GM04504 (cell line): ENCODE results near the gene TPCN1.
A peak's percentile ranks its signal among the peaks of the same experiment; 100 is the strongest.
"Not testable (repeated sequence)": the region's sequence is repeated elsewhere in the genome, so short reads cannot be mapped to it uniquely, and the experiment has no call there.

Source experiments
- DNase-seq: peaks from one replicate; pipeline ENCODE4 v3.0.0-alpha.2; 2012; ENCODE audit warnings: low read depth

The TPCN1 gene

DNA sequence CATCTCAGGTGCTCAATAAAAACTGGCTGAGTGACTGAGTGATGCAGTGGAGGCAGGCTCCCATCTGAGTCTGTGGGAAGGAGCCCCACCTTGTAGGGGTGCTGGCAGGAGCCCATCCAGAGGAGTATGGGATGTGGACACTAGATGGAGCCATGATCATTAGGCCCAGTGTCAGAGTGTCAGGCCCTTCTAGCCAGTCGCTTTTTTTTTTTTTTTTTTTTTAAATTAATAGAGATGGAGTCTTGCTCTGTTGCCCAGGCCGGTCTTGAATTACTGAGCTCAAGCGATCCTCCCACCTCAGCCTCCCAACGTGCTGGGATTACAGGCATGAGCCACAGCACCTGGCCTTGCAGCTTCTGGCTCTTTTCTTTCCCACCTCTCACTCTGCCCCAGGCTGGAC is 24.3 kb upstream of the TPCN1 start:
- peak; percentile 66 for DNase-seq

DNA sequence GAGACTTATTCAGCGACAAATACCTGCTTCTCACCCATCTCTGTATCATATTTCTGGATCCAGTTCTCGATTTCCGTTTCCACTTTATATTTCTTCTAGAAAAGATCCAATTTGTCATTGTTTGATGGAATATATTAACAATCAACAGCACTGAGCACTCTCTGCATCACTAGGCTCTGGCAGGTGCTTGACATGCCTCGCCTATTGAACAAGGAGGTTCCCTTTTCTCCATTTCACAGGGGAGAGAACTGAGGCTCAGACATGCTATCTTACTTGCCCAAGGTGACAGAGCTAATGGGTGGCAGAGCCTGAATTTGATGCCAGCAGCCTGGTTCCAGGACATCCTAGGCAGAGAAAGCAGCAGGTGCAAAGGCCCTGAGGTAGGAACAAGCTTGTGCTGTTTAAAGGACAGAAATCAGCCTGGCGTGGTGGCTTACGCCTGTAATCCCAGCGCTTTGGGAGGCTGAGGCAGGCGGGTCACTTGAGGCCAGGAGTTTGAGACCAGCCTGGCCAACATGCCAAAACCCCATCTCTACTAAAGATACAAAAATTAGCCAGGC is 23.7 kb upstream of the TPCN1 start:
- DNase-seq, result no peak

DNA sequence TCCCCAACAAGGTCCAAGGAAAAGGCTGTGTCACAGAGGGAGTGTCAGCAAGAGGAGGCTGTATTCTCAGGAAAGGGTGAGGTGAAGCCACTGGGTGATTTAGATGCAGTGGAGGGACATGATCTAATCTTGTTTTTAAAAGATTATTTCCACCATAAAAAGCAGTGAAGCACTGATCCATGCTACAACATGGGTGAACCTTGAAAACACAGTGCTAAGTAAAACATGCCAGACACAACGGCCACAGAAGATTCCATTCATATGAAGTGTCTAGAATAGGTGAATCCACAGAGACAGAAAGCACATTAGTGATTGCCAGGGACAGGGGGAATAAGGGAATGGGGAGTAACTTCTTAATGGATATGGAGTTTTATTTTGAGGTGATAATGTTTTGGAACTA is 23.0 kb upstream of the TPCN1 start:
- no peak for DNase-seq

DNA sequence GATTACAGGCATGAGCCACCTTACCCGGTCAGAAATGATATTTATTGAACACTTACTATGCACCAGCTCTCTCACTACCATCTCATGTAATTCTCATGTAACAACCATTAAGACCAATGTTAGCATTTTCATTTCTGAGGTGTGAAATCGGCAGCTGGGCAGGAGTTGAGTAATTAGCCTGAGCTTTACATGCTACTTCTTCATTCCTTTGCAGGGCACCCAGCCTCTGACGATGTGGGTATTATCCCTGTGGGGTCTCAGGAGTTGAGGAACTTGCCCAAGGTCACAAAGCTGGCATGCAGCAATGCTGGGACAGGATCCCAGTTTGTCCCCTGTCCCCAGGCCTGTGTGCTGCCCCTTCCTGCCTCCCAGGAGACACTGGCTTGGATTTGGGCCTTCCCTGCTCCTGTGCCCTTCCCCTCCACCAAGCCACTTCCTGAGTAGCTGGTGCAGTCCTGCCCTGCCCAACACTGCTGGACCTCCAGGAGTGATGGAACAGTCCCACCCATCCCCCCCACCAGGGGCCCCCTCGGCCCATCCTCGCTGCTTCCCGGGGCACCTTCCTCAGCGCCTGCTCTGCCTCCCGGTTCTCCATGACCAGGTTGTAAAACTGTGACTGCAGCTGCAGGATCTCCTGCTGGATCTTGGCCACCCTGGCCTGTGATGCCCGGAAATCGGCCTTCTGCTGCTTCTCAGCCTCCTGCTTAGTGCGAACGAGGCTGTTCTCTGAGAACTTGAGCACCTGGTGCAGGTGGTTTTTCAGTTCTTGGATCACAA is 21.1 kb upstream of the TPCN1 start:
- no peak for DNase-seq

DNA sequence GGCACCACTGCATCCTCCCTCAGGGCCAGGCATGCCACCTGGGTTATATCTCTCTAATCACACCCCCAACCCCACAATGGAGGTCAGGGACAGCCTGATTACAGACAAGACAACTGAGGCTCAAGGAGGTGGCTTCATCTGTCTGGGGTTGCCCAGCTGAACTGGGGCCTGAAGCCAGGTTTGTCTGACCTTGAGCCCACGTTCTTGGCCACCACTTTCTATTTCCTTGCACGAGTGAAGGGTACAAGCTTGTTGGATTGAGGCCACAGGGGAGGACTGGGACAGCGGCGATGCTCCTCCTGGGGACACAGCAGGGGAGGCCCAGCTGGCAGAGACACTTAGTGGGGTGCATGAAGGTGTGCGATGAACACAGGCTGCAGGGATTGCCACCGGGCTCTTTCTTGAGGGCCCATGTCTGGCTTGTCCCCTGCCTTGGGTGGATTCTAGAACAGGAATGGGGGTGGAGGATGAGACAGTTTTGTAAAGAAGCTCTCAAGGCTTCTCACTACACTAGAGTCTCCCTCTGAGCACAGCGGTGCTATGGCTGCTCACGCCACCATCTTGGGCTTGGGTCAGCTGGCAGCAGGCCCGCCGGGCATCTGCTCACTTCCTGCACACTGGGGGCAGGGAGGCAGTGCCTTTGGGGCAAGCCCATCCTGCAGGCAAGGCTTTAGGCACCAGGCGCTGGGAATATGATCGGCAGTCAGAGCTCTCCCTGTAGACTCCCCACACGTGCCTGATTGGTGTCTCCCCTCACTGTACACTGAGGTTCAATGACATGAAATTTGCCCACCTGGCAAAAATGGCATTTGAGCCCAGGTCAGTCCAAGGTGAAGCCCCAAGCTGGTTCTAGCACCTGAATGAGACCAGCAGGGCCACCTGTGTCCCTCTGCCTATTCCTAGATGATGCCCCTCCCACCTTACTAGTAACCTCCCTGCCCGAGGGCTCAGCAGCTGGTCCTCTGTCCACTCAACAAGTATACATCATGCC is 19.8 kb upstream of the TPCN1 start:
- no peak for DNase-seq

DNA sequence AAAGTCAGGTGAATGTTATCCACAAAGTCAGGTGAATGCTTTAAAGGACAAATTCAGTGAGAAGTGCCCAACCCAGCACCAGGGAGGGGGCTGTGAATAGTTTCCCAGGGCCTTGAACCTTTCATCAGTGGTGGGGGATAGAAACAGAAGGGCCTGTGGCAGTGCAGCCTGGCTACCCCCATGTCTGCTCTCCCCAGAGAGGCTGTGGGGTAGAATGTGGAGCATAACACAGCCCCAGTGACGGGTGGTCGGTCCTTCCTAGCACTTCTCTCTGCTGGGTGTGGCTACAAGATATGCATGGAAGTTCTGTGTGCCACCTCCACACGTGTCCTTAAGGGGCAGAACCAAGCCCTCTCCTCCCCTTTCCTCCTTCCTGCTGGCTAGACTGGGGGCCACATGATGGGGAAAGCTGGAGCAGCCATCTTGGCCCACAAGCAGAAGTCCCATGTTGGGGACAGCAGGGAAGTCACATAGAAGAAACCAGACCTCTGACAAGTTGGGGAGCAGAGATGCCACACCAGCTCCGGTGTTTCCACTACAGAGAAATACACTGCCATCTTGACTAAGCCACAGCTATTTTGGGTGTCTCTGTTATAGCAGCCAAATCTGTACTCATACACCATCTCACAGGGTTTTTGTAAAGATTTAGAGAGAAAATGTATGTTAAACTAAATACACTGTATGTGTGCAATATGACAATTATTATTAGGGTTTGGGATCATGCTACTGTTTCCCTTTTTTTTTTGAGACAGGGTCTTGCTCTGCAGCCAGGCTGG is 18.8 kb upstream of the TPCN1 start:
- no peak for DNase-seq

DNA sequence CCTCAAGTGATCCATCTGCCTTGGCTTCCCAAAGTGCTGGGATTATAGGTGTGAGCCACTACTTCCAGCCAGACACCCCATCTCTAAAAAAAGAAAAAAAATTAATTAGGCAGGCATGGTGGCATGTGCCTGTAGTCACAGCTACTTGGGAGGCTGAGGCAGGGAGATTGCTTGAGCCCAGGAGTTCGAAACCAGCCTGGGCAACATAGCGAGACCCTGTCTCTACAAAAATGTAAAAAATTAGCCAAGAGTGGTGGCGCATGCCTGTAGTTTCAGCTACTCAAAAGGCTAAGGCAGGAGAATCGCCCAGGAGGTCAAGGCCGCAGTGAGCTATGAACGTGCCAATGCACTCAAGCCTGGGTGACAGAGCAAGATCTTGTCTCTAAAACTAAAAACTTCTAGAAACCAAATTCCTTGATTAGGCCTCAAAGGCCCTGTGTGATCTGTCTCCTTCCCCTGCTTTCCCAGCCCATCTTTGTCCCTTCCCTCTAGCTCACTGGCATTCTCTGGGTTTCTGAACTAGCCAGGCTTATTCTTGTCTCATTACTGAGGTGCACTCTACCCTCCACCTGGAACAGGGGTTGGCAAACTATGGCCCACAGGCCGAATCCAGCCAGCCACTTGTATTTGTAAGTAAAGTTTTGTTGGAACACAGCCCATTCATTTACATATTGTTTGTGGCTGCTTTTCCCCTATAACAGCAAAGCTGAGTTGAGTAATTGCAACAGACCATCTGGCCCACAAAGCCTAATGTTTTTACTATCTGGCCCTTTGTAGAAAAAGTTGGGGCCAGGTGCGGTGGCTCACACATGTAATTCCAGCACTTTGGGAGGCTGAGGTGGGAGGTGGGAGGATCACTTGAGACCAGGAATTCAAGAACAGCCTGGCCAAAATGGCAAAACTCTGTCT is 17.2 kb upstream of the TPCN1 start:
- DNase-seq, result no peak

DNA sequence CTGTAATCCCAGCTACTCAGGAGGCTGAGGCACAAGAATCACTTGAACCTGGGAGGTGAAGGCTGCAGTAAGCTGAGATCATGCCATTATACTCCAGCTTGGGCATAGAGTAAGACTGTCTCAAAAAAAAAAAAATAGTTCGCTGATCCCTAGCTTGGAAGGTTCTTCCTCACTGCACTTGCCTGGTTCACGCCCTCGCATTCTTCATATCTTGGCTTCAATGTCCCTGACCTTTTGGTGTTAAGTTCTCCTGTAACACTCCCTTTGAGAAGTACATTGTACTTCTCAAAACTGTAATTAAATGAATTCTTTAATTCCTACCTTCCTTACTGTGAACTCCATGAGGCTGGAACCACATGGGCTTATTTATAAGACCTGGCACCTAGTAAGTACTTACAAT is 16.5 kb upstream of the TPCN1 start:
- DNase-seq, result no peak

DNA sequence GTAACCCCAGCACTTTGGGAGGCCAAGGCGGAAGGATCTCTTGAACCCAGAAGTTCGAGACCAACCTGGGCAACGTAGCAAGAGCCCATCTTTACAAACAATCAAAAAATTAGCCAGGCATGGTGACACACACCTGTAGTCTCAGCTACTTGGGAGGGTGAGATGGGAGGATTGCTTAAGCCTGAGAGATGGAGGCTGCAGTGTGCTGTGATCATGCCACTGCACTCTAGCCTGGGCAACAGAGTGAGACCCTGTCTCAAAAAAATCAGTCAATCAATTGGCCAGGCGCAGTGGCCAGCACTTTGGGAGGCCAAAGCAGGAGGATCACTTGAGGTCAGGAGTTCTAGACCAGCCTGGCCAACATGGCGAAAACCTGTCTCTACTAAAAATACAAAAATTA is 14.5 kb upstream of the TPCN1 start:
- not testable (repeated sequence) for DNase-seq

DNA sequence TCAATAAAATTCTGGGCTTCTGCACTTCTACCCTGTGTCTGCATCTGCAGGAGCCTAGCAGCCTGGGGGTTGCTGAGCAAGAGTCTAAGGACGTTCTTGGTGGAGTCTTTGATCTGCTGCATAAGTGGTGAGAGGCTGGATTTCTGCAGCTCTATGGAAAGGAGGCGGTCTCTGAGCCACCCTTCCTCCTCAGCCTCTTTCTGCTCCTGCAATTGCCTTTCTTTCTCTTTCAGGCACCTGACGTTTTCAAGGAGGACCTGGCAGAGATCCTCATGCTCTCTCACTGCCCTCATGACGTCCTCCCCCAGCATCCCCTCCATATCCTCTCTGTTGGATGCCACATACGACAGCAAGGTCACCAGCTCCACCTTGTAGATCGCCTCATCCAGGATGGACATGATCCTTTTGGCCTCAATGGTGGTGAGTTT is 13.6 kb upstream of the TPCN1 start:
- DNase-seq, result no peak

DNA sequence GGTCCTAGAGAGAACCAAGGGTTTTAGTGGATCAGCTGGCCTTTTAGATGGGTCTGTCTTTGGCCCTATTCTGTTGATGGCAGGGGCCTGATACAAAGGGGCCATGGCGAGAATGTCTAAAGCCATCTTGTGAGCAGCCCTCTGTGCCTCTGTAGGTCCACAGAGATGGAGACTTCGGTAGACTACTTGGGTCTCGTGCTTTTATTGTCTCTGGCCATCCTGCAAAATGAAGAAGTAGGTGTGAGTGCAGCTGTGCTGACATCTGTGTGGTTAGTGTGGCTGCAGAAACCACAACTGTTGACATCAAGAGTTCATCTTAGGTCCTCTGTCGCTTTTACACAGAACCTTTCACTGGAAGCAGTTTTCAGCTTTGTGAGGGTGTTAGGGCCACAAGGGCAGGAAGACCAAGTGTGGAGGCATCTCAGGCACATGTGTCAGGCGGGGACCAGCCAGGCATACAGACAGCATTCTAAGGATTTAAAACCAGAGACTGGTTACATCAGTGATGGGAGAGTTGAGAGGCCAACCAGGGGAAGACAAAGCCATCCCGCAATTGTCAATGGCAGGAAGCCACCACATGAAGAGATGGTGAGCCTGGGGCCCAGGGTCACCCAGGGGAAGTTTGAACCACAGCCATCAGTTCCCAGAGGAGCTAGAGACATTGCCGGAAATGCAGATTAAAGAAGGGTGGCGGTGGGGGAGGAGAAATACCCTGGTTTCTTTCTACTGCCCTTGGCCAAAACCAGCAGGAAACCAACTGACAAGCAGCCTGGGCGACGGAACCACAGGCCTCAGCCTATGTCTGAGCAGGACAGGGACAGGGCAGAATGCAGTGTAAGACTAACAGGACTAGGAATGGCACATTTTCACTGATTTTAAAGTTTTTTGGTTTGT is 13.0 kb upstream of the TPCN1 start:
- no peak for DNase-seq

DNA sequence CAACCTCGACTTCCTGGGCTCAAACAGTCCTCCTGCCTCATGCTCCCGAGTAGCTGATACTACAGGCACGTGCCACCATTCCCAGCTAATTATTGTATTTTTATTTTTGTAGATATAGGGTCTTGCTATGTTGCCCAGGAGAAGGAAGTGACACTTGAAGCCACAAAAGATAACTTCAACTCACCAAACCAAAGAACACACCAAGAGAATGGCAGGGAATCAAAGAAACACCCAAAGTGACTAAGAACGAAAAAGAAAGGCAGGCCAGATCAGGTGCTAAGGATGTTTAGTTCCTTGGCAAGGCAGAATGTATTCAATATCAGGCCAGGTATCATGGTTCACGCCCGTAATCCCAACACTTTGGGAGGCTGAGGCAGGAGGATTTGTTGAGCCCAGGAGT is 10.1 kb upstream of the TPCN1 start:
- no peak for DNase-seq

DNA sequence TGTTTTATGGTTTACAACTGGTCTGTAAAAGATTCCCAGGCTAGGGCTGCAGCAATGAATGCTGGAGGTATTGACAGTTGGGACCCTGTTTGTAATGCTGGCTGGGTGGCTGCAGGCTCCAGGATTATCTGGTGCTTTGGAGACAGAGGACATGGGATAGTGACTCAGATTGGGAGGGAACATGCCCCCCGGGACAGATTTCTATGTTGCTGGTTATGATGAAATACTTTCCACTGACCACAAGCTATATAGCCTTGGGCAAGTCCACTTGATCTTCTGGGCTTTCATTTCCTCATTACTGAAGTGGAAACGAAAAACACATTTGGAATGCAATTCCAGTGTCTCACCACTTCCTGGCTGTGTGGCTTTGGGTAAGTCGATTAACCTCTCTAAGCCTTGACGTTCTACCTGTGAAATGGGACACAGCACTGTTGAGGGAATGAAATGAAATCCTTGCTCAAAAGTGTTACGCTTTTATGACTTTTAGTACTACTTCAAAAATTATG is 6.3 kb upstream of the TPCN1 start:
- DNase-seq, result peak; percentile 98

DNA sequence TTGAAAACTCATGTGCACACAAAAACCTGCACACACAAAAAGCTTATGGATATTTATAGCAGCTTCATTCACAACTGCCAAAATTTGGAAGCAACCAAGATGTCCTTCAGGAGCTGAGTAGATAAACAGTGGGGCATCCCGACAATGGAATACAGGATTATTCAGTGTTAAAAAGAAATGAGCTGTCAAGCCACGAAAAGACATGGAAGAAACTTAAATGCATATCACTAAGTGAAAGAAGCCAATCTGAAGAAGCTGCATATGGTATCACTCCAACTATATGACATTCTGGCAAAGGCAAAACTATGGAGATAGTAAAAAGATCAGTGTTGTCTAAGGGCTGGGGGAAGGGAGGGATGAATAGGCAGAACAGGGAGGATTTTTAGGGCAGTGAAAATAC is 5.2 kb upstream of the TPCN1 start:
- DNase-seq, result no peak

DNA sequence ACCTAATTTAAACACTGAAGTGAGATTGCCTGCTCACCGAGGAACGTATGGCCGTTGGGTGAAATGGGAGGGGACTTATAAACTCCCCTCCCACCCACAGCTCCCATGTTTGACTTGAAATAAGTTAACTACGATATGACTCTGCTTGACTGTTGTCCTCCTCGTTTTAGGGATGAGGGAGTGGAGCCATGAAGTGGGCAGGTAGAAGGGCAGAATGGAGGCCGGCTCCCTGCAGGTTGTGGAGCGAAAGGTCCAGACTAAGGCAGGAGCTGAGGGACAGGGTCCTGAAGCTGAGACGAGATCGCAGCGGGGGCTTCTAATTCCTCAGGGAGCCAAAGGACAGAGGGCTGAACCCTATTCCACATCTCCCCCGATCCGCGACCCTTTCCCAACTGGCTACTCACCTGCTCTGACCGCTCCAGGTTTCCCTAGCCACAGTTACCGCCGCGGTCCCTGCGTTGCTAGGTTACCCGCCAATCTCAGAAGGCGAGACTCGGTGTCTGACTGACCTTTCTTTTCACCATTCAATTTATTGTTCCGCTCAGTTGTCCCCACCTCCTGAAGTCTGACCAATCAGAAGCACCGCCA is 577 bp upstream of the TPCN1 start:
- DNase-seq, result no peak

DNA sequence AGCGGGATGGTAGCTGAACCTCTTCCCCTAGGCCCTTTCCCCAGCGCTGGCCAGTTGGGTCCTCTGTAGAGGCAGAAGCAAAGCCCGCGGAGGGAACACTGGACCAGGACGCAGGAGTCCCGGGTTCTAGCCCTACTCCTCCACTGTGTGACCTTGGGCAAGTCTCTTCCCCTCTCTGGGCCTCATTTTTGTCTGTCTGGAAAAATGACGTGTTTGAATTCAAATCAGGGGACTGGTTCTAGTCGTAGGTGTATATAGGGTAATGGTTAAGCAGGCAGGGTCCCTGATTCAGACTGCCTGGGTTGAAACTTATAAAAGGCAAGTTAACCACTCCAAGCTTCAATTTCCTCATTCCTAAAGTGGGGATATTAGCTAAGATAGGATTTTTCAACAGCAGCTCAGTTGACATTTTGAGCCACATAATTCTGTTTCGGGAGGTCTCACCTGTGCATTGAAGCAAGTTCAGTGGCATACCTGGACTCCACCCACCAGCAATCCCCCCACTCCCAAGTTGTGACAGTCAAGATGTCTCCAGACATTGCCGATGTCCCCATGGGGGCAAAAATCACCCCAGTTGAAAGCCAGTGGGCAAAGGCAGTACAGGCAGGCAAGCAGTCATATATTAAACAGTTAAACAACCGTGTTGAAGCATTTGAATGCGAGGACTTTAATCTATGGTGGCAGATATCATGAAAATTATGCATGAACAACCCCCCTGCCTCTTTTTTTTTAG is 899 bp downstream of the TPCN1 start:
- DNase-seq, result no peak

DNA sequence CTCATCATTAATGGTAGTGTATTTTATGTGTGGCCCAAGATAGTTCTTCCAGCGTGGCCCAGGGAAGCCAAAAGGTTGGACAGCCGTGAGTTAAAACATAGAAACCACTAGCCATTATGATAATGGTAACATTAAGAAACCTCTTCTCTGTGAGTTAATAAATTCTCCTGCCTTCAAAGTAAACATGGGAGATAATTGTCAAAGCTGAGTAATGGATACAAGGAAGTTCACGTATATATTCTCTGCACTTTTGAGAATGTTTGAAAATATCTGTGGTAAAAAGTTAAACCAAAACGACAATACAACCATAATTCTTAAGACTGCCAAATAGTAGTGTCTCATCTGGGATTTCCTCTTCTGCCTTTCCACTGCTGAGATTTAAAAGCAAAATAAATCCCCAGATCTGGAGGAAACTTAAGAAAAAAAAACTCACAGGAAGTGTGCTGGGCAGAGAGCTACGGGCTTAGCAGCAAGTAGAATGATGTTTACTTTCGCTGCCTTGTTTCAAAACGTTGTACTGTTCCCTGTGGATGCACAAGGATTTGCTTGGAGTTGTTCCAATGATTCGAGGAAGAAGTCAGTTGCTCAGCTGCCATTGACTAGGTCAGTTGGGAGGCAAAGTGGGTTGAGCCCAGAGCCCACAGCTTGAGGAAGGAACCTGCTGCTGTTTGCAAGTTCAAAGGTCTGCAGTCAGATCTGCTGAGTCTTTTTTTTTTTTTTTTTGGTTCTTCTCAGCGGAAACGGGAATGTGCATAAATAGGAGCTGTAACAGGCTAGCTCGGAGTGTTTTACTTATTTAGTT is 1.7 kb downstream of the TPCN1 start:
- DNase-seq, result peak; percentile 74

DNA sequence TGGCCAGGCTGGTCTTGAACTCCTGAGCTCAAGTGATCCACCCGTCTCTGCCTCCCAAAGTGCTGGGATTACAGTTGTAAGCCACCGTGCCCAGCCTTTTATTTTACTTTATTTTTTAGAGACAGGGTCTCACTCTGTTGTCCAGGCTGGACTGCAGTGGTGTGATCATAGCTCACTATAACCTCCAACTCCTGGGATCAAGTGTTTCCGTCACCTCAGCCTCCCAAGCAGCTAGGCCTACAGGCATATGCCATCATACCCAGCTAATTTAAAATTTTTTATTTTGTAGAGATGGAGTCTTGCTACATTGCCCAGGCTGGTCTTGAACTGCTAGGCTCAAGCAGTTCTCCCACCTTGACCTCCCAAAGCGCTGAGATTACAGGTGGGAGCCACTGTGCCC is 3.7 kb downstream of the TPCN1 start:
- no peak for DNase-seq
